Stimulated activated CD8-positive, alpha-beta memory T cell treated with anti-CD3 and anti-CD28 coated beads, Interleukin-15, amount 100 ng/mL, for 4 hours (primary cell): Measurements from ENCODE around the gene SH3RF1.
"Not testable (repeated sequence)": the region's sequence is repeated elsewhere in the genome, so short reads cannot be mapped to it uniquely, and the experiment has no call there.

ENCODE experiments used
- DNase-seq, 2 donors: peaks; one replicate each; pipeline ENCODE4 v3.0.0-alpha.2; 2020; ENCODE audit warnings: low read depth in 2 of 2

The SH3RF1 gene

GRCh38 chr4:169225812-169226211, 44.9 kb downstream of the SH3RF1 start:
- no peak for DNase-seq

- DNase-seq, result no peak
Observed at GRCh38 chr4:169225058-169225751, 45.6 kb downstream of the SH3RF1 start.

- no peak for DNase-seq
Observed at GRCh38 chr4:169222761-169223160, 48.0 kb downstream of the SH3RF1 start.

DNA sequence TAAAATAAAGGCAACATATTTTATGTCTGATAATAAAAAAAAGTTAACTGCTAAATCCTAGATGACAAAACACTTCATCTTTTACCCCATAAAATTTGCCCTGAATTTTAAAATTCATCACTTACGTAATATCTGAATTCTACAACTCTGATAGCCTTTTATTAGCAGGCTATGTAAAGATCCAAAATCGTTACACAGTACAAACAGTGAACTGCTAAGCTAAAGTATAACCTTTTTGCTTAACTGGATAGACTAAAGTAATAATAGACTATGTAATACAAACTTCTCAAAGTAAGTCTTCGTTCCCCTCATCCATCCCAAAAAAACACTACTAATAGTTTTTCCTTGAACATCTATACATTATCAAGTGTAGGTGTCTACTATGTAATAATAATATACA, 49.1 kb downstream of the SH3RF1 start:
- DNase-seq, result no peak

GRCh38 chr4:169220854-169221411, 49.8 kb downstream of the SH3RF1 start:
- DNase-seq, result no peak

- no peak for DNase-seq
Observed at GRCh38 chr4:169220447-169220846, 50.3 kb downstream of the SH3RF1 start.

GRCh38 chr4:169219440-169219839, 51.3 kb downstream of the SH3RF1 start:
- DNase-seq, result no peak

GRCh38 chr4:169215656-169216055, 55.1 kb downstream of the SH3RF1 start:
- DNase-seq, result no peak

DNA sequence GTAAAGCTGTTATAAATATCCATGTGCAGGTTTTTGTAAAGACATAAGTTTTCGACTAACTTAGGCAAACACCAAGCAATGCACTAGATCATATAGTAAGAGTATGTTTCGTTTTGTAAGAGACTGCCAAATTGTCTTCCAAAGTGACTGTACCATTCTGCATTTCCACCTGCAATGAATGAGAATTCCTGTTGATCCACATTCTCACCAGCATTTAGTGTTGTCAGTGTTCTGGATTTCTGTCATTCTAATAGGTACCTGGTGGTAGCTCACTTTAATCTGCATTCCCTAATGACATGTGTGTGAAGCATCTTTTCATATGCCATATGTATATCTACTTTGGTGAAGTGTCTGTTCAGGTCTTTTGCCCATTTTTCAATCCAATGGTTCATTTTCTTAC, 57.8 kb downstream of the SH3RF1 start:
- DNase-seq, result no peak

DNA sequence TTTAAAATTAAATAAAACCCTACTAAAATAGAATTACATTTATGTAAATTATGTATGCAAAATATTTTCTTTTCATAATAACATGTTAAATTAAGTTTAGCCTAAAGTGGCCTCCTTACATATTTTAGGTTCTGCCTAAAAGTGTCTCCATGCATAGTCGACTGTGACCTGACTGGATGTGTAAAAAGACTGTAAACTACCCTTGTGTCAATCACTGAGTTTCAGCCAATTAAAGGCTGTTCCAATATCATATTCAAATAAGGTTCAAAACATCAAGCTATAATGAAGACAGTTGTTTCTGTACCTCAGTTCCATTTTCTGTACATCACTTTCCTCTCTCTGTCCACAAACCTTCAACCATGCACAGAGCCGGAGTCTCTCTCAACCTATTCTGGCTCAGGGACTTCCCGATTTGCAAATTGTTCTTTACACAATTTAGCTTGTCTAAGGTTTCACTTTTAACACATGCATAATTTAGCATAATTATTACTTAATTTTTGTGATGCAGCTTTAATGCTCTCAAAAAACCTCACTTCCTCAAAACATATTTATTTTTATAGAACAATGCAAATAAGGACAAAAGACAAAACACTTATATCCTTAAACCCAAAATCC, 60.1 kb downstream of the SH3RF1 start:
- no peak for DNase-seq

GRCh38 chr4:169209388-169209883, 61.3 kb downstream of the SH3RF1 start:
- DNase-seq, result no peak

DNA sequence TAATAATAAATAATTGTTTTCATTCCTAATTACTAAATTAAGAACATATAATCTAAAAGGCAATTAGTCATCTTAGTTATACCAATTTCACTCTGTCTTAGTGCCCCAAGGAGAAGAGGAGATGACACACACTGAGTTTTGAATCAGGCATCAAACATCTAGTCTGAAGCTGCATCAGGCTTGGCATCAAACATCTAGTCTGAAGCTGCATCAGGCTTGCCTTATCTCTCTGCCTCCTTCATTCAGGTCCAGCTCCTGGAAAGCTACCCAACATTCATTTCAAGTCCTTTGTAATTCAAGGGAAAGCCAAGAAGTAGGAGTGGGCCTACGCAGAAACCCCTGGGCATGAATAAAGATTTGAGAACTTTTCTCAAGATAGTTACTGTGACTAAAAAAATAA, 62.2 kb downstream of the SH3RF1 start:
- DNase-seq, result no peak

- DNase-seq, result no peak
Observed at GRCh38 chr4:169208090-169208455, 62.7 kb downstream of the SH3RF1 start.

DNA sequence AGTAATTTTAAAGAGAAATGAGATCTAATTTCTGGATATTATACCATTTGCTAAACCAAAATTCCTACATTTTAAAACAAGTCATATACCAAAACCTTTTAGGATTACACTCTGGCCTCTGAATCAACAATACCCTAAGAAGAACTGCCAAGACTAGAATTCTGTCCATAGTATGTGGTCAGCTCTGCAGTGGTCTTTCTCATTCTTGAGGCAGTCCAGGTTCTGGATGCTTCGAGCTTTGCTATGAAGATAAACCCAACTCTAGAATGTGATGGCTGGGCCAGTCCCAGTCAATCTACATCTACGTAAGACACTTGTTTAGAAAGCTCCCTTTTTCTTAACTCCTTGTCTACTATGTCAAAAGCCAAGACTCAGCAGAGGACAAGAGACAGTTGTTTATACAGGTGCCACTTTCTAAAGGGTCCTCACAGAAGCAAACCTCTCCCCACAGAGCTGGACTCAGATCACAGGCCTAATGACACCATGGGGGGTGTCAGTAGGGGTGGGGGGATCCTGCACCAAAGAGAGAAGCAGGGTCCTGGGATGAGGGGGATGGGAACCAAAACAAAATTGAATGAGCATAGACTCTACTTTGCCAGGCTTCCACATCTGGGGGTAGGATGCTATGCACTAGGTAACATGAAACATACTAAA, 63.2 kb downstream of the SH3RF1 start:
- DNase-seq, result no peak

GRCh38 chr4:169205744-169206080, 65.0 kb downstream of the SH3RF1 start:
- DNase-seq, result no peak

DNA sequence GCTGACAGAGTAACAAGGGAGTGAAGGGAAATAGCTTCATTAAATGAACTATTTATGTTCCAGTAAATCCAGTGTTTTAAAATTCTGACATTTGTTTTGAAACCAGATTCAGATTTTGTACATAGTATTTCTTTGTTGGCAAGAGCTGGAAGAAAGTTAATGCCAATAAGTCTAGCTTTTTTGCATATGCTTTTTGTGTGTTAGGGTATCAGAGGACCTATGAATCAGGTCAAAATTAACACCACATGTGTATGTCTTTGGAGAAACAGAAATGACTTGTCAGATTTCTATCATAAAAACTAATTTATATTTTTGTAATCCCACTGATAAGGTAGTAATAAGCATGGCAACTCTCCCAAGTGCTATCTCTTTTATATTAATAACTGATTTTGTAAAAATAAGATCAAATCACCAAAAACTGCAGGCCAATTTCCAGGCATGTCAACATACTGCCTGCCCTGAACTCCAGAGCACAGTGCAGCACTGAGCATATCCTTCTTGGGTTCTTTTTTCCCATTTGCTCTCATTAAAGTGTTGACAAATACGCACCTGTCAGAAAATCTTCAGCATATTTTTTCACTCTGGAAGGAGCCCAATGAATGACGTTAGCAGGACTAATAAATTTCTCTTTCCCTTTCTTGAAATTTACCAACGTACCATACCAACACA, 65.5 kb downstream of the SH3RF1 start:
- DNase-seq, result no peak

GRCh38 chr4:169203891-169204290, 66.9 kb downstream of the SH3RF1 start:
- no peak for DNase-seq

DNA sequence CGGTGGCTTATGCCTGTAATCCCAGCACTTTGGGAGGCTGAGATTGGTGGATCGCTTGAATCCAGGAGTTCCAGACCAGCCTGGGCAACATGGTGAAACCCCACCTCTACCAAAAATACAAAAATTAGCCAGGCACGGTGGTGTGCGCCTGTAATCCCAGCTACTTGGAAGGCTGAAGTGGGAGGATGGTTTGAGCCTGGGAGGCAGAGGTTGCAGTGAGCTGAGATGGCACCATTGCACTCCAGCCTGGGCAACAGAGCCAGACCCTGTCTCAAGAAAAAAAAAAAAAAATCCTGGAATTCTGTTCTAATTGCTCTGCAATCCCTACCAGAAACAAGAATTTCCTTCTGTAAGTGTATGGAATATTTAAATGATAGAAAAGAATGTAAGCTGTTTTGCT, 67.5 kb downstream of the SH3RF1 start:
- DNase-seq, result not testable (repeated sequence)

GRCh38 chr4:169202878-169203277, 67.9 kb downstream of the SH3RF1 start:
- DNase-seq, result no peak

DNA sequence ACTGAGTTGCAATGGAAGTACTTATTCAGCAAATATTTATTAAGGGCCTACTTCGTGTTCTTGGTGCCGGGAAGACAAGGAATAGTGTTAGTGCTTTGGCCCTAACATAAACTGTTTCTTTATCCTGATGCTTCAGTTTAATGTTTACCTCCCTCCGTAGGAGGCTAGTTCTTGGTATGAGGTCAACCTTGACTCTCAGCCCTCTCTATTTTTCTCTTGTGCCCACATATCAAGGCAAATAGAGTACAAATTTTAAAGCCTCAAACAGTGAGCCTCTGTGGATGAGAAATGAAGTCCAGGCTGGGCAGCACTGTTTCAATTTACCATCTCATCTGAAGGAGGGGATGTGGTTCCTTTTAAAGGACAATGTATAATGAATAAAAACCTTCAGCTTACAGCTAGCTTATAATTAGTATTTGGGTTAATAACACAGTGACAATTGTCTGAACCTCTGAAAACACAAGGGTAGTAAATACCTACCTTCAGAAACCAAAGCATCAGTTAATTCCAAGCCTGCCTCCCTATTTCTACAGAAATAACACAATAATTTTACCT, 68.5 kb downstream of the SH3RF1 start:
- DNase-seq, result no peak

GRCh38 chr4:169201222-169202144, 69.3 kb downstream of the SH3RF1 start:
- DNase-seq, result no peak
